GM23338 (cell line): Measurements from ENCODE around the gene PDYN.

Experiments
- CTCF ChIP-seq, 2 experiments: fragments of 200-600 bp in 1 of 2; sonication (generic) in 1 of 2; conservative IDR thresholded peaks; 2 replicates each; pipeline versions ENCODE4 v1.5.1 to v1.6.1; 2016 to 2017; ENCODE audit warnings: antibody characterized with exemption in 2 of 2, low read depth in 2 of 2, mild to moderate bottlenecking in 2 of 2, moderate library complexity in 1 of 2
- EZH2phosphoT487 ChIP-seq: fragments of 200-600 bp; sonication (generic); IDR thresholded peaks from one replicate; pipeline ENCODE4 v1.8.1; 2018; ENCODE audit warnings: antibody characterized with exemption; ENCODE audit not compliant: unreplicated experiment
- TF ChIP-seq, protein P1 (sequence below): IDR thresholded peaks from one replicate; pipeline ENCODE4 v1.6.1; 2018; ENCODE audit warnings: antibody characterized with exemption; ENCODE audit not compliant: unreplicated experiment

GRCh38 chr20:1955217-1955616 lies 38.6 kb downstream of the PDYN start:
- TF ChIP-seq CTCF (conservative IDR thresholded peaks at IDR 0.05; ENCODE audit: low read depth in 2 of 2) (no peak), EZH2phosphoT487 (no peak)
- TF ChIP-seq, protein P1, sequence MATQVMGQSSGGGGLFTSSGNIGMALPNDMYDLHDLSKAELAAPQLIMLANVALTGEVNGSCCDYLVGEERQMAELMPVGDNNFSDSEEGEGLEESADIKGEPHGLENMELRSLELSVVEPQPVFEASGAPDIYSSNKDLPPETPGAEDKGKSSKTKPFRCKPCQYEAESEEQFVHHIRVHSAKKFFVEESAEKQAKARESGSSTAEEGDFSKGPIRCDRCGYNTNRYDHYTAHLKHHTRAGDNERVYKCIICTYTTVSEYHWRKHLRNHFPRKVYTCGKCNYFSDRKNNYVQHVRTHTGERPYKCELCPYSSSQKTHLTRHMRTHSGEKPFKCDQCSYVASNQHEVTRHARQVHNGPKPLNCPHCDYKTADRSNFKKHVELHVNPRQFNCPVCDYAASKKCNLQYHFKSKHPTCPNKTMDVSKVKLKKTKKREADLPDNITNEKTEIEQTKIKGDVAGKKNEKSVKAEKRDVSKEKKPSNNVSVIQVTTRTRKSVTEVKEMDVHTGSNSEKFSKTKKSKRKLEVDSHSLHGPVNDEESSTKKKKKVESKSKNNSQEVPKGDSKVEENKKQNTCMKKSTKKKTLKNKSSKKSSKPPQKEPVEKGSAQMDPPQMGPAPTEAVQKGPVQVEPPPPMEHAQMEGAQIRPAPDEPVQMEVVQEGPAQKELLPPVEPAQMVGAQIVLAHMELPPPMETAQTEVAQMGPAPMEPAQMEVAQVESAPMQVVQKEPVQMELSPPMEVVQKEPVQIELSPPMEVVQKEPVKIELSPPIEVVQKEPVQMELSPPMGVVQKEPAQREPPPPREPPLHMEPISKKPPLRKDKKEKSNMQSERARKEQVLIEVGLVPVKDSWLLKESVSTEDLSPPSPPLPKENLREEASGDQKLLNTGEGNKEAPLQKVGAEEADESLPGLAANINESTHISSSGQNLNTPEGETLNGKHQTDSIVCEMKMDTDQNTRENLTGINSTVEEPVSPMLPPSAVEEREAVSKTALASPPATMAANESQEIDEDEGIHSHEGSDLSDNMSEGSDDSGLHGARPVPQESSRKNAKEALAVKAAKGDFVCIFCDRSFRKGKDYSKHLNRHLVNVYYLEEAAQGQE: no peak
